CD4-positive, alpha-beta T cell treated with Interferon gamma for 1 hour (primary cell): Measurements from ENCODE around the gene OR11A1.
"Not testable (repeated sequence)": the region's sequence is repeated elsewhere in the genome, so short reads cannot be mapped to it uniquely, and the experiment has no call there.

Source experiments
- DNase-seq: peaks from one replicate; pipeline ENCODE4 v3.0.0-alpha.2; 2020

OR11A1 gene

GRCh38 chr6:29477923-29478450 is 21.1 kb upstream of the OR11A1 start:
- DNase-seq: no peak

DNA sequence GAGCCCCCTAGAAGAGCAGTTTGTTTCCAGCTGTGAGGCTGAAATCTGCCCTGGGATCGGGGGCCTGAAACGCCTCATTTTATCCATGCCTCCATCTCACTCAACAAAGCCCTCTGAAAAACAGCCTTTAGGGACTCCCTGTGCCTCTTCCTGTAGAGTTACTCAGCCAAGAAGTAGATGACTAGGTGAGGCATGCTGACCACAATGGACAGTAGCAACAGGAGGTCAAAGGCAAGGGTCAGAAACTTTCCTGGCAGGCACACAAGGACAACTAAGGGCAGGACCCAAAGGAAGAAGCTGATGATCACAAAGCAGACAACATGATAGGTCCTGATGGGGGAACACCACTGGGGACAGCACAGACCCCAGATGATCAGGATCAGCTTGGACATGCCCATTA is 18.1 kb upstream of the OR11A1 start:
- DNase-seq: no peak

DNA sequence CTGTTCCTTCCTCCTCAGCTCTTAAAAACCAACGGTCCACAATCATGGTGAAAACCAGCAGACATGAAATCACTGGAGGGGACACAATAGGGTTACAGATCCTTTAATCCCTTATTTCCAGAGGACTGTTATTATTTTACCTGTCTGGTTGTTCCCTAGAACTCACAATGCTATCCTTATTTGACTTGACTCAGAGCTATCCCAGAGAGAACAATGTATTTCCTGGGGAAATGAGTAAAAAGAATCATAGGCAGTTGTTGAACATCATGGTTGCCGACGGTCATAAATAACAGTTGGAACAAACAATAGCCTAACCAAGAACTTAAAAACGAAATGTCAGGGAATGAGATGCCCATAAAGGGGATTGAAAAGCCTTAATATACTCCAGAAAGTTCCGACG is 9.4 kb upstream of the OR11A1 start:
- DNase-seq: no peak

GRCh38 chr6:29465801-29466200 is 8.9 kb upstream of the OR11A1 start:
- no peak for DNase-seq

GRCh38 chr6:29465279-29465678 is 8.4 kb upstream of the OR11A1 start:
- DNase-seq: no peak

GRCh38 chr6:29462022-29462421 is 5.2 kb upstream of the OR11A1 start:
- DNase-seq: no peak

DNA sequence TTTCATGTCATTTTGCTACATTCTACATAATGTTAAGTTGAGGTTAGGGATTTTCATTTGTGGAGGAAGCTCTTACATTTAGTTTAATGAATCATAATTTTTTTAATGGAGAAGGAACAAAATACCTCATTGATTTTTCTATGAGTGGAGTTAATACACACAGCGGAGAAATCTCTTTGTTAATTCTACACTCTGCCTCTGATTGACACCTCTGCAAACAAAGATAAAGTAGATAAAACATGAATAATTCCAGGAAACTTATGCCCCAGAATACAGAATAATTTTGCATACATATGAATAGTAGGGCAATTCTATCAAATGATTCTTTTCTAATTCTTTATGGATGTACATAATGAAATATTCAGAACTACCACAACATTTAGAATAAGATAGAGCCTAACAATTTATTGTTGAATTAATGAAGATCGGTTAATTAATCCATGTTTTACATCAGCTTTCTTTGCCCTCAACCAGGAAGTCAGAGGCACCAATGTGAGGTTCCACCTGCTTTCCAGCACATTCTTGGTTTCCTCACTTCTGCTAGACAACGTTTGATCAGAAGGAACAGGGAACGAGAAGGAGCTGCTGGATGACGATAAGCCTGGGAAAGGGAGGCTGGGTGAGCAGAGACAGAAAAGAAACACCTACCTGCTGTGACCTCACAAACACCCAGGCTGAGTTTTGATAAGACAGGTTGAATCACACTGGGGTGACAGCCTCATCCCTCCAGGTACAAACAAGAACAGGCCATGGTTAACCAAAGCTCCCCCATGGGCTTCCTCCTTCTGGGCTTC is 4.3 kb upstream of the OR11A1 start:
- no peak for DNase-seq

DNA sequence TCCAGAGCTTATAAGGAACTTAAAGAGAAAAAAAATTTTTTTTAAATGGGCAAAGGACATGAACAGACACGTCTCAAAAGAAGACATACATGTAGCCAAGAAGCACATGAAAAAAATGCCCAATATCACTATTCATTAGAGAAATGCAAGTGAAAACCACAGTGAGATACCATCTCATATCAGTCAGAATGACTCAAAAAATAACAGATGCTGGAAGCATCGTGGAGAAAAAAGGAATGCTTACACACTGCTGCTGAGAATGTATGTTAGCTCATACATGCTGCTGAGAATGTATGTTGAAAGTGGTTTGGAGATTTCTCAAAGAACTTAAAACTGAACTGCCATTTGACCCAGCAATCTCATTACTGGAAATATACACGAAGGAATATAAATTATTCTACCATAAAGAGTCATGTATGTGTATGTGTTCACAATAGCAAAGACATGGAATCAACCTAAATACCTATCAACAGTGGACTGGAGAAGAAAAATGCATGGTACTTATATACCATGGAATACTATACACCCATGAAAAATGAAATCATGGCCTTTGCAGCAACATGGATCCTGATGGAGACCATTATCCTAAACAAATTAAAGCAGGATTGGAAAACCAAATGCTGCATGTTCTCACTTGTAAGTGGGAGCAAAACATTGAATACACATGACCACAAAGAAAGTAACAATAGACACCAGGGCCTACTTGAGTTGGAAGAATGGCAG is 5.2 kb downstream of the OR11A1 start:
- DNase-seq: no peak

- no peak for DNase-seq
Observed at GRCh38 chr6:29447670-29448069, 9.2 kb downstream of the OR11A1 start.

DNA sequence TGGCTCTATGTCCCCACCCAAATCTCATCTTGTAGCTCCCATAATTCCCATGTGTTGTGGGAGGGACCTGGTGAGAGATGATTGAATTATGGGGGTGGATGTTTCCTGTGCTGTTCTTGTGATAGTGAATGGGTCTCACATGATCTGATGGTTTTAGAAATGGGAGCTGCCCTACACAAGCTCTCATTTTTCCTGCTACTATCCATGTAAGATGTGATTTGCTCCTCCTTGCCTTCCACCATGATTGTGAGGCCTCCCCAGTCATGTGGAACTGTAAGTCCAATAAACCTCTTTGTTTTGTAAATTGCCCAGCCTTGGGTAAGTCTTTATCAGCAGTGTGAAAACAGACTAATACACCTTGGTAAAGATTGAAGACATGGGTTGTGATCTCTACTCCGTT is 12.8 kb downstream of the OR11A1 start:
- not testable (repeated sequence) for DNase-seq

- DNase-seq: no peak
Observed at GRCh38 chr6:29442719-29443118, 14.2 kb downstream of the OR11A1 start.

GRCh38 chr6:29439006-29439405 is 17.9 kb downstream of the OR11A1 start, which contains the start of gene OR10C1:
OR10C1 (plus strand) TSS chr6:29439306; CDS start chr6:29440016, 710 bp downstream.
- DNase-seq: no peak

DNA sequence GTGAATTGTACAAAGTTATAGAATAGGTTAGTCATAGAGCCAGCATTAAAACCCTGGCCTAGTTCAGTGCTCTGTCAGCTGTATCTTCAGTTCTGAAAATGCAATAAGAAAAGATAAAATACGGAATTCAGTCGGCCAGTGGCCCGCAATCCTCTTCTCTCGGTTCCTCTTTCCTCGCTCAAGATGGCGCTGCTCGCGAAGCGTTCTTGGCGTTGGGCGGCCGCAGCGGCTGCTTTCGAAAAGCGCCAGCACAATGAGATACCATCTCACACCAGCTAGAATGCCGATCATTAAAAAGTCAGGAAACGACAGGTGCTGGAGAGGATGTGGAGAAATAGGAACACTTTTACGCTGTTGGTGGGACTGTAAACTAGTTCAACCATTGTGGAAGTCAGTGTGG is 20.1 kb downstream of the OR11A1 start:
- not testable (repeated sequence) for DNase-seq

GRCh38 chr6:29426654-29427053 is 30.2 kb downstream of the OR11A1 start:
- DNase-seq: no peak

- no peak for DNase-seq
Observed at GRCh38 chr6:29425075-29425474, 31.8 kb downstream of the OR11A1 start.

DNA sequence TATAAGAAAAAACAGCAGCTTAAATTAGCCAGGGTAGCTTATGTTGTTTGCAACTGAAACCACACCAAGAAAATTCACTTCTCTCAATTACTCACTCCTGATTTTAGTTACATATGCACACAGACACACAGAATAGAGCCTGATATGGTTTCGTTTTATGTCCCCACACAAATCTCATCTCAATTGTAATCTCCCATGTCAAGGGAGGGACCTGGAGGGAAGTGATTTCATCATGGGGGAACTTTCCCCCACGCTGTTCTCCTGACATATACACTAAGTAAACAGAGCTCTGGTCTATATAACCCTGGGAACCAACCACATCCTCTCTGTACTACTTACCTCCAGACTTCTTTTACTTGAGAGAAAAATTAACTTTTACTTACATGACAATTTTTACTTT is 32.3 kb downstream of the OR11A1 start:
- no peak for DNase-seq

GRCh38 chr6:29424168-29424567 is 32.7 kb downstream of the OR11A1 start:
- no peak for DNase-seq

DNA sequence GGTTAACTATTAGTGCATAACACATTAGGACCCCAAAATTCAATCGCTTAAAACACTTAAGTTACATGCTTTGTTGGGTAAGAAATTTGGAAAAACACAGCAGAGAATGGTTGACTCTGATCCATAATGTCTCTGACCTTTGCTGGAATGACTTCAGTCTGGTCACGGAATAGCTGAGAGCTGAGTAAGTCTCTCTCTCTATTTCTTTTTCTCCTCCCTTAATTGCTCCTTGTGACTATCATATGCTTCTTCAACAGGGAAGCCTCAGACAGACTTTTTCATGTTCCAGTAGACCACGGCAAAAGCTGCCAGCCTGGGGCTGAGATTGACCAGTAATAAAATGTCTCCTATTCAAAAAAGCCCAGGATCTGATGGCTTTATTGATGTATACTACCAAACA is 37.4 kb downstream of the OR11A1 start:
- DNase-seq: no peak

DNA sequence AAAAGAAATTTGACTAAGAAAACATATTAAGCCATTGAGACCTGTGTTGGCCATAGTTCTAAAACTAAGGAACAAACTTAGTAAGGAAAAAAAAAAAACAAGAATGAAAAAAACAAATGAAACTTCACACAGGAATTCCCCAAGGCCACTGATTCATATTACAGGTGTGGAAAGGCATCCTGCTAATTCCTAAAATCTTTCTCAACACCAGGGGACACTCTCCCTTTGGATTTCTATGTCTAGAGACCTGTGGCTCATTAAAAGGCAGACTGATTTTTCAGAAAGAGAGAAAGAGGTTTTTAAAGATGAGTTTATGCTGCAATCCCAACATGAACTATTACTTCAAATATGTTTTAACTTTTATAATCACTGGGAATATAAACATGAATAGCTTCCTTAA is 42.3 kb downstream of the OR11A1 start, which contains the start of gene OR12D1:
OR12D1 (plus strand) TSS at position 341 of the 400 bp plus-strand sequence.
- no peak for DNase-seq

DNA sequence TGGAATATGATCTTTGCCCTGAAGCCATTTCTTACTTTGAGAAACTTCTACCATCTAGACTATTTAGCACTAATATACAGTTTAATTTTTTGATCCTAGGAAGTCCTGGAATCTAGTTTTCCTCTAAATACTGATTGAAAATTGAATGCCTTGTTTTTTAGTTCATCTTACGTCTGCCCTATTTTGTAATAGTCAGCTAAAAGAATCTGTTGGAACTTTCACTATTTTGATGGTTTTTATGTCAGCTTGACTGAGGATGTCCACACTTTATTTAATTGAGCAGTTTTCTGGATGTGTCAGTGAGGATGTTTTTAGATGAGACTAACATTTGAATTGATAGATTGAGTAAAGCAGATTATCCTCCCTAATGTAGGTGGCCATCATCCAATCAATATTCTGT is 53.1 kb downstream of the OR11A1 start:
- DNase-seq: no peak

DNA sequence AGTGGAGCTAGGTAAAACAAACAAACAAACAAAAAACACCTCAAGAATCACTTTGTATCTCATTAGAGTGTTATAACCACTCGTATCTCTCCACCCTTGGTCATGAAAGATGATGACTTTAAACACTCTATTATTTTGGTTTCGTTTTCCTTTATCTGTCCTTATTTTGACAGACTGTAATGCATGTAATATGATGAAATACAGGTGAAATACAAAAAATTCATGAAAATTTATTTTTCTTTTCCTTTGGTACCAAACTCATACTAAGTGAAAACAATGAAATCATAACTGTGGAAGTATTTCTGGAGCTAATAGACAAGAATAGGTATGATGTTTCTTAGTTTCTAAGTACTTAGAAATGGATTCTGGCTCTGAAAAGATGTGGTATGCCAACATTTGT is 57.3 kb downstream of the OR11A1 start:
- no peak for DNase-seq

- no peak for DNase-seq
Observed at GRCh38 chr6:29395331-29395730, 61.5 kb downstream of the OR11A1 start, which contains the start of gene OR12D2. OR12D2 (plus strand) TSS chr6:29395631; CDS start chr6:29396700, 1,069 bp downstream.

DNA sequence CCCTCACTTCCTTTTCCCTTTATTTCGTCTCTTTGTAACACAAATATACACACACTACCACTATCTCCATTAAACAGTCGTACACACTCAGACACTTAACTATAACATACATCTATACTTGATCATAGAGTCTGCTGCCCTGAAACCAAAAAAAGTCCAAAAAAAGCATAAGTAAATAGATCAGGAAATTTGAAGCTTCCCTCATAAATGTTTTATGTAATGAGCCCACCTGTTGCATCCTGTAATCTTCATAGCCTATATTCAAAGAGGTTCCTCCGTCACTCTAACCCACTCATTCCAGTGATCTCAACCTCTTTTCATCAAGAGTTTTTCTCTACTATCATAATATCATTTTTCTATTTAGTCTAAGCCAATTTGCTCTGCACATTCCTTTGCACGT is 68.3 kb downstream of the OR11A1 start:
- no peak for DNase-seq

DNA sequence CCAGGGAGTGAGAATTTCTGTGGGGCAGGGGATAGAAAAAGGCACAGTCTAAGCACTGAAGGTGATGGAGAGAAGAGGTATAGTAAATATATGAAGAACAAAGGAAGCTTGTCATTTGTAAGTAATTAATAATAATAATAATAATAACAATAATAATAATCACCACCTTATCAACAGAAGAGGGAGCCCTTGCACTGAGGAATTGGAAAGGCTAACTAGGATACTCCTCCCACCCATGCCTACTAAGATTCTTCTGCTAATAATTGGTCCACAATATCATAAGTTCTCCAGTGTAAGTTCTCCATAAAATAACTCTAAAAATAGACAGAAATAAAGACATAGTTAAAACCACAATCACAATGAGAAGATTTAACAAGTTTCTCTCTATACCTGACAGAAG is 80.9 kb downstream of the OR11A1 start:
- DNase-seq: no peak
